SK-N-SH (cell line): ENCODE measurements around the gene DLX1.

Experiments used
- CHD2 ChIP-seq: fragments of 150-350 bp; IDR thresholded peaks from 2 replicates; pipeline ENCODE4 v1.6.1; 2018; ENCODE audit warnings: low read length; ENCODE audit not compliant: partially characterized antibody
- RCOR1 ChIP-seq: fragments of 150-350 bp; IDR thresholded peaks from 2 replicates; pipeline ENCODE4 v1.6.1; 2017; ENCODE audit warnings: antibody characterized with exemption, low read length
- TAF1 ChIP-seq: IDR thresholded peaks from 2 replicates; pipeline ENCODE4 v1.6.1; 2012; ENCODE audit warnings: low read depth, mild to moderate bottlenecking, low read length, moderate library complexity, borderline replicate concordance
- TF ChIP-seq, protein P1 (sequence below): IDR thresholded peaks from 2 replicates; pipeline ENCODE4 v1.4.0; 2012; ENCODE audit warnings: low read depth
- TF ChIP-seq, protein P2 (sequence below): IDR thresholded peaks from 2 replicates; pipeline ENCODE4 v1.6.1; 2012; ENCODE audit warnings: mild to moderate bottlenecking, low read depth, low read length, moderate library complexity
- TF ChIP-seq, protein P3 (sequence below): fragments of 200-600 bp; sonication (generic); IDR thresholded peaks from 2 replicates; pipeline ENCODE4 v1.6.1; 2017; ENCODE audit warnings: antibody characterized with exemption, mild to moderate bottlenecking, moderate library complexity
- TF ChIP-seq, protein P4 (sequence below): IDR thresholded peaks from 2 replicates; pipeline ENCODE4 v1.4.0; 2012; ENCODE audit warnings: low read depth, borderline replicate concordance

DNA sequence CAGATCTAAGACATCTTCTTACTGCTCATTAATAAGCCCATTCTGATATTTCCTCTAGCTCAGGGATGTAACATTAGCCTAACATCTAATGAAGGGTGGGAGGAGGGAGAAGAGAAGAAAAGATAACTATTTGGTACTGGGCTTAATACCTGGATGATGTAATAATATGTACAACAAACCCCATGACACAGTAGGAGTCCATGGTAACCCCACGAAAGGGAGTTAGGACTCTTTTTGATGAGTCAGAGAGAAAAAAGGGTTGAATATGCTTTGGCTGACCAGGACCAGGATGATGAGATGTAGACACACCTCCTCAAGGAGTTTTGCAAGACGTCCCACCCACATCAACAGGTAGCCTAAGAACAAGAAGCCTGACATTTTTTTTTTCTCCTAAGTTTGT is 51.8 kb downstream of the DLX1 start:
- TF ChIP-seq, protein P1, sequence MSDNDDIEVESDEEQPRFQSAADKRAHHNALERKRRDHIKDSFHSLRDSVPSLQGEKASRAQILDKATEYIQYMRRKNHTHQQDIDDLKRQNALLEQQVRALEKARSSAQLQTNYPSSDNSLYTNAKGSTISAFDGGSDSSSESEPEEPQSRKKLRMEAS, result no peak
- TF ChIP-seq, protein P2, sequence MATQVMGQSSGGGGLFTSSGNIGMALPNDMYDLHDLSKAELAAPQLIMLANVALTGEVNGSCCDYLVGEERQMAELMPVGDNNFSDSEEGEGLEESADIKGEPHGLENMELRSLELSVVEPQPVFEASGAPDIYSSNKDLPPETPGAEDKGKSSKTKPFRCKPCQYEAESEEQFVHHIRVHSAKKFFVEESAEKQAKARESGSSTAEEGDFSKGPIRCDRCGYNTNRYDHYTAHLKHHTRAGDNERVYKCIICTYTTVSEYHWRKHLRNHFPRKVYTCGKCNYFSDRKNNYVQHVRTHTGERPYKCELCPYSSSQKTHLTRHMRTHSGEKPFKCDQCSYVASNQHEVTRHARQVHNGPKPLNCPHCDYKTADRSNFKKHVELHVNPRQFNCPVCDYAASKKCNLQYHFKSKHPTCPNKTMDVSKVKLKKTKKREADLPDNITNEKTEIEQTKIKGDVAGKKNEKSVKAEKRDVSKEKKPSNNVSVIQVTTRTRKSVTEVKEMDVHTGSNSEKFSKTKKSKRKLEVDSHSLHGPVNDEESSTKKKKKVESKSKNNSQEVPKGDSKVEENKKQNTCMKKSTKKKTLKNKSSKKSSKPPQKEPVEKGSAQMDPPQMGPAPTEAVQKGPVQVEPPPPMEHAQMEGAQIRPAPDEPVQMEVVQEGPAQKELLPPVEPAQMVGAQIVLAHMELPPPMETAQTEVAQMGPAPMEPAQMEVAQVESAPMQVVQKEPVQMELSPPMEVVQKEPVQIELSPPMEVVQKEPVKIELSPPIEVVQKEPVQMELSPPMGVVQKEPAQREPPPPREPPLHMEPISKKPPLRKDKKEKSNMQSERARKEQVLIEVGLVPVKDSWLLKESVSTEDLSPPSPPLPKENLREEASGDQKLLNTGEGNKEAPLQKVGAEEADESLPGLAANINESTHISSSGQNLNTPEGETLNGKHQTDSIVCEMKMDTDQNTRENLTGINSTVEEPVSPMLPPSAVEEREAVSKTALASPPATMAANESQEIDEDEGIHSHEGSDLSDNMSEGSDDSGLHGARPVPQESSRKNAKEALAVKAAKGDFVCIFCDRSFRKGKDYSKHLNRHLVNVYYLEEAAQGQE, result no peak
- TF ChIP-seq CHD2 (no peak), TAF1 (no peak), RCOR1 (no peak)
- TF ChIP-seq, protein P3, sequence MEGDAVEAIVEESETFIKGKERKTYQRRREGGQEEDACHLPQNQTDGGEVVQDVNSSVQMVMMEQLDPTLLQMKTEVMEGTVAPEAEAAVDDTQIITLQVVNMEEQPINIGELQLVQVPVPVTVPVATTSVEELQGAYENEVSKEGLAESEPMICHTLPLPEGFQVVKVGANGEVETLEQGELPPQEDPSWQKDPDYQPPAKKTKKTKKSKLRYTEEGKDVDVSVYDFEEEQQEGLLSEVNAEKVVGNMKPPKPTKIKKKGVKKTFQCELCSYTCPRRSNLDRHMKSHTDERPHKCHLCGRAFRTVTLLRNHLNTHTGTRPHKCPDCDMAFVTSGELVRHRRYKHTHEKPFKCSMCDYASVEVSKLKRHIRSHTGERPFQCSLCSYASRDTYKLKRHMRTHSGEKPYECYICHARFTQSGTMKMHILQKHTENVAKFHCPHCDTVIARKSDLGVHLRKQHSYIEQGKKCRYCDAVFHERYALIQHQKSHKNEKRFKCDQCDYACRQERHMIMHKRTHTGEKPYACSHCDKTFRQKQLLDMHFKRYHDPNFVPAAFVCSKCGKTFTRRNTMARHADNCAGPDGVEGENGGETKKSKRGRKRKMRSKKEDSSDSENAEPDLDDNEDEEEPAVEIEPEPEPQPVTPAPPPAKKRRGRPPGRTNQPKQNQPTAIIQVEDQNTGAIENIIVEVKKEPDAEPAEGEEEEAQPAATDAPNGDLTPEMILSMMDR, result no peak
- TF ChIP-seq, protein P4, sequence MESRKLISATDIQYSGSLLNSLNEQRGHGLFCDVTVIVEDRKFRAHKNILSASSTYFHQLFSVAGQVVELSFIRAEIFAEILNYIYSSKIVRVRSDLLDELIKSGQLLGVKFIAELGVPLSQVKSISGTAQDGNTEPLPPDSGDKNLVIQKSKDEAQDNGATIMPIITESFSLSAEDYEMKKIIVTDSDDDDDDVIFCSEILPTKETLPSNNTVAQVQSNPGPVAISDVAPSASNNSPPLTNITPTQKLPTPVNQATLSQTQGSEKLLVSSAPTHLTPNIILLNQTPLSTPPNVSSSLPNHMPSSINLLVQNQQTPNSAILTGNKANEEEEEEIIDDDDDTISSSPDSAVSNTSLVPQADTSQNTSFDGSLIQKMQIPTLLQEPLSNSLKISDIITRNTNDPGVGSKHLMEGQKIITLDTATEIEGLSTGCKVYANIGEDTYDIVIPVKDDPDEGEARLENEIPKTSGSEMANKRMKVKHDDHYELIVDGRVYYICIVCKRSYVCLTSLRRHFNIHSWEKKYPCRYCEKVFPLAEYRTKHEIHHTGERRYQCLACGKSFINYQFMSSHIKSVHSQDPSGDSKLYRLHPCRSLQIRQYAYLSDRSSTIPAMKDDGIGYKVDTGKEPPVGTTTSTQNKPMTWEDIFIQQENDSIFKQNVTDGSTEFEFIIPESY, result no peak
